GM21447 (cell line): ENCODE data around the gene ALS2.

Source experiments
- ATAC-seq: cut with Tn5 transposase; IDR thresholded peaks from one replicate; pipeline ENCODE4 v1.9.1; 2021; ENCODE audit not compliant: unreplicated experiment

ALS2 gene

GRCh38 chr2:201758873-201759272 lies 21.9 kb downstream of the ALS2 start:
- no peak for ATAC-seq

DNA sequence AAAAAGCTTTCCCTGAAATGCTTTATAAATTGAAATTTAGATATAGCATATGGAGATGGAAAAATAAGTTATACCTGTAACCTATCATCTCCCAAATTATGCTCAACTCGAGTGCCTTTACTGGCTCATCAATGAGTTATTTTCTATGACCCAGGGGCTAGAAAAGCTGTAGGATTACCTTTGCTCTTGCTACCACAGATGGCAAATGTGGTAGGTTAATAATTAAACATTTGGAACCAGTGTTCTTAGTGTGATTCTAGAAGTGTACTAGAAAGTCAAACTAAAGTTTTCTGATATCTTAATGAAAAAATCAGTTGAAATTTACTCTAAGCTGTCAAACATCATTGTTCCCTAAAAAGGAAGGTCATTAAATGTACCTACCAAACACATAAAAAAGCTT lies 22.5 kb downstream of the ALS2 start:
- no peak for ATAC-seq

- no peak for ATAC-seq
Observed at GRCh38 chr2:201754717-201755415, 25.9 kb downstream of the ALS2 start.

GRCh38 chr2:201751566-201751965 lies 29.2 kb downstream of the ALS2 start:
- no peak for ATAC-seq

DNA sequence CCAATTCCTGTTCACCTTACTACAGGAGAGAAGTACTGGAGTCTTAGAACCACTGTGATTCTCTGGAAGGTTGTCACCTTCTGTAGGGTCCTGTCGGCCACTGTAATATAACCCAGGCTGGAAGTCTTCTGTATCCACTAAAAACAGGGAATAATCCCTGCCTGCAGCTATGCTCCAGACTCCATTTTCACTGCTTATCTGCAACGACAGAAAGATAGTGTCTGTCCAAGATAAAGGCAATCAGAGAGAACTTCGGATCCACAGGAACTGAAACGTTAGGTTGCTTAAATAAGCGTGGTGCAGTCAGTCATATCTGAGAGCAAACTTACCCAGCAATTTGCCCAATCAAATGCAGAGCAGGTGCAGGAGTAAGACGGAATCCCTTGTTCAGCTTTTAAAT lies 34.2 kb downstream of the ALS2 start:
- ATAC-seq: no peak

DNA sequence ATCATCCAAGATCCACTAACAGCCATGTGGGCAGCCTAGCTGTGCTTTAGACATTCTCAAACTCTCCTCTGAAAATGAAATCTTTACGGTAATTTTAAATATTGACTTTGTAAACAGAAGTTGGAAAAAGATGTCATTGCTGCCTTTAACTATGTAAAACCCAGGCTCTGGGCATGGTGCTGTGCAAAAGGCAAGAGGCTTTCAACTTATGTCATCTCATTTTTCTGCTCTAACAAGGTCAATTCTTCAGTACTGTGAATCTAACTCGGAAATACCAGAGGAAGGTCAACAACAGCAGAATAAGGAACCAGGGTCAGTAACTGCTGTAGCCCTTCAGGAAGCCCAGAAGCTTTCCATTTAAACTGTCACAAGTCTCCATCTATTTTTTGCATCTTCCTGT lies 45.2 kb downstream of the ALS2 start:
- no peak for ATAC-seq

- ATAC-seq: no peak
Observed at GRCh38 chr2:201734111-201734510, 46.6 kb downstream of the ALS2 start.

GRCh38 chr2:201733544-201733943 lies 47.2 kb downstream of the ALS2 start:
- ATAC-seq: no peak

- ATAC-seq: no peak
Observed at GRCh38 chr2:201730651-201731285, 50.0 kb downstream of the ALS2 start.

DNA sequence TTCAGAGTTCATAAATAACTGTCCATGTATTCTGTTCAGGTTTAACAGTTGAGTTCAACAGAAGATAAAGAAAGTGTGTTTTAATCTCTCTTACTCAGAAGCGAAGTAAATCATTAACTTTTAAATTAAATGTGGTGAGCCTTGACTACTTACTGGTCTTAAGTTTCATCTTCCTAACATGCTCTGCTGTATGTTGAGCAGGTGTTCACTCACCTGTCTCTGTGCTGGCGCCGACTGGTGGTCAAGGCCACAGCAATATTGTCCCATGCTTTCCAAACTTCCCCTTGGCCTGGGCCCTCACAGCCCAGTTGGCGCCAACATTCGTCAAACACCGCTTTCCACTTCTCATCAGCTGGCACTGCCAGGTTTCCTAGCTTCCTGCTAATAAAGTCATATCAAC lies 65.3 kb downstream of the ALS2 start:
- no peak for ATAC-seq

DNA sequence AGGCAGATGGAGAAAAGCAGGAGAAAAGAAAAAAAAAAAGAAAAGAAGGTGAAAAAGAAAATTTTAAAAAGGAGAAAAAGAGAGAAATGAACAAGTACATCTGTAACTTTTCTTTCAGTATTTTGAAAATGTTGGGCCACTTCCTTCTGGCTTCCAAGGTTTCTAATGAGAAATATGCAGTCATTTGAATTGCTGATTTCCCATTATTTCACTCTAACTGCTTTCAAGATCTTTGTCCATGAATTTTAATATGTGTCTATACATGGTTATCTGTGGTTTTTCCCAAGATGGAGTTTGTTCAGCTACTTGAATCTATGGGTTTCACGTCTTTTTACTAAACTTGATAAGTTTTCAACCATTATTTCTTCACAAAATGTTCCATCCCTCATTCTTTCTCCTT lies 68.0 kb downstream of the ALS2 start:
- no peak for ATAC-seq

- no peak for ATAC-seq
Observed at GRCh38 chr2:201709747-201710146, 71.0 kb downstream of the ALS2 start.

DNA sequence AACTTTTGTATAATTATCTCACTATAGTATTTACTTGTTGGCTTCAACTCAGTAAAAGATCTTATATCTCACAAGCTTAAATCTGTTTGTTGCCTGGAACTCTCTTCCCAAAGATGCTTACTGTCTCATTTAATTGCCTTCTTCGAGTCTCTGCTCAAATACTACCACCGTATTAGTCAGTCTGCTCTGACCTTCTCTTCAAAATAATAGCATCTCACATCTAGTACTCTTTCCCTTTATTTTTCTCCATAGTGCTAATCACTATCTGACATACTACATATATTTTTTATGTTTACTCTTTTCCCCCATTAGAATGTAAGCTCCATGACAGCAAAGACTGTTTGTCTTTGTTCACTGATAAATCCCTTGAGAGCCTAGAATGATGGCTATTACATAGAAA lies 71.7 kb downstream of the ALS2 start:
- no peak for ATAC-seq

- ATAC-seq: no peak
Observed at GRCh38 chr2:201707753-201708152, 73.0 kb downstream of the ALS2 start.

DNA sequence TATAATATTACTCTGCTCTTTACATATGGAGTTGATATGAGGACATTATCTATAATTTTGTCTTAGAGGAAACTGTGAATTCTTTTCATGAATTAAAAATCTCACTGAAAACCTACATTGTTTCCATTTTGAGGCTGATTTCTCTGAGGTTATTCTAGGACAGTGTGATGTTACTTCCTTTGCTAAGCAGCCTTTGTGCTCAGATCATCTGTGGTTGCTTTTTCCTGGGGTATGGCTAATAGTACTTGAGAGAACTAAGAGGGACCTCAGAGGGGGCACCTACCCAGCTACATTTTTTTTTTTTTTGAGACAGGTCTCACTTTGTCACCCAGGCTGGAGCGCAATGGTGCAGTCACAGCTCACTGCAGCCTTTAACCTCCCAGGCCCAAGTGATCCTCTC lies 73.6 kb downstream of the ALS2 start:
- ATAC-seq: no peak

GRCh38 chr2:201704536-201704935 lies 76.2 kb downstream of the ALS2 start:
- ATAC-seq: no peak

- ATAC-seq: no peak
Observed at GRCh38 chr2:201701646-201702045, 79.1 kb downstream of the ALS2 start.

GRCh38 chr2:201699416-201699815 lies 81.3 kb downstream of the ALS2 start:
- no peak for ATAC-seq

- no peak for ATAC-seq
Observed at GRCh38 chr2:201698588-201699226, 82.0 kb downstream of the ALS2 start, which contains the start of gene MPP4. Gene MPP4, minus strand, starts transcription at chr2:201698644. Its CDS starts 4,690 bp downstream, at chr2:201693954.

DNA sequence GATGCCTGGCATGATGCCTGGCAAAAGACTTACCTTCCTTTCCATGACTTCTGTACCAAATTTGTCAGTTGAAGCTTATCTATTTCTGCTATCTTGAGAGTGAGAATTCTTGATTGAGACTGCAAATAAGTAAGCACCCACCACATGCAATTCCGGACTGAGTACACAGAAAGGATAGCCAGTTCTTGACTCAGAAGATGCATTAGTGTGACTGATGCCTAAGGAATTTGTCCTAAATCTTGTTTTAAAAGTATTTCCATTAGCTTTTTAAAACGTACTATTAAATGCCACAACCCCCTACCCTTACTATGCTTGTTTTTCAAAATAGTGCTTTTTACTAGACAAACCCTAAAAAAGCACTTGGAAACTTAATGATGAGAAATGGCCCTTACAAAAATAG lies 82.8 kb downstream of the ALS2 start:
- no peak for ATAC-seq

- ATAC-seq: no peak
Observed at GRCh38 chr2:201696151-201696659, 84.5 kb downstream of the ALS2 start.

- no peak for ATAC-seq
Observed at GRCh38 chr2:201685156-201685555, 95.6 kb downstream of the ALS2 start.
